ENCODE data around the gene ZFP42.

DNA sequence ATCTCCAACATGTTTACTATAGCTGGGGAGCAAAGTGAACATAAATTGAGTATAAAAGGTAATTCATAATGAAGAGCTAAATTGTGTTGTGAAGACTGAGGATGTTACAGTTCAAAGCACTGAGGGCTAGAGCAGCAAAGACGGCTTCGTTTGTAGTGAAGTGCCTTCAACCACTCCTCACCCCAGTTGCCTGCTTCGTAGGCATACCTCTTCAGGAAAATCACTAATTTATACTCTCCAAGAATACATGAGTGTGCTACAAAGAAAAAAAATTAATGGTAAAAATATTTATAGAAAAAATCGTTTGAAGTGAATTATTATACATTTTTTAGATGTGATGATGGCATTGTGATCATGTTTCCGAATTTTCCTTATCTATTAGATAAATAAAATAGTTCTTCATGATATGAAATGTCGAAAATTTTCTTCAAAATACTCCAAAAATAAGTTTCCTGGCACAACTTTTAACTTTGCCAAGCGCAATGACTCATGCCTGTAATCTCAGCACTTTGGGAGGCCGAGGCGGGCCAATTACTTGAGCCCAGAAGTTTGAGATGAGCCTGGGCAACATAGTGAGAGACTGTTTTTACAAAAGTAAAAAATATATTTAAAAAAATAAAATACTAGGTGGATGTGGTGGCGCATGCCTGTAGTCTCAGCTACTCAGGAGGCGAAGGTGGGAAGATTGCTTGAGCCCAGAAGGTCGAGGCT, 41.6 kb downstream of the ZFP42 start:
- TF ChIP-seq EZH2phosphoT487 (IDR thresholded peaks at IDR 0.05; ENCODE audit: insufficient read depth, low read depth) (no peak), EZH2 (IDR thresholded peaks at IDR 0.05; ENCODE audit: insufficient read depth, poor library complexity, severe bottlenecking) (no peak)

Data from GM23248 (cell line).